Thymus (tissue), 2 donors: ENCODE measurements around the gene ANO7. TPM values are rescaled to one million over a fixed set of nuclear protein-coding genes. Genes with fewer than 3 reads are reported as not detected.

Source experiments
- polyA plus RNA-seq: library from polyadenylated mRNA; stranded (reverse); fragments of 200-250 nt; gene quantifications from one replicate; pipeline ENCODE4 v1.2.3, GENCODE V29; 2013
- total RNA-seq: library from RNA; stranded (reverse); fragments of 120-200 nt; gene quantifications from one replicate; pipeline ENCODE4 v1.2.4, GENCODE V29; 2013
- donor health status: healthy.

The ANO7 gene
- total and polyA plus RNA-seq, 2 donors = 0.09 to 0.41 TPM

Other genes starting within 250 kb of the ANO7 start
- gene SNED1, start 190.1 kb upstream of the ANO7 start, total RNA-seq = 7.1 TPM
- 3.2 TPM for gene SNED1, start 190.1 kb upstream of the ANO7 start, polyA plus RNA-seq
- gene MTERF4, start 86.4 kb upstream of the ANO7 start, total RNA-seq = 34.5 TPM
- 41.7 TPM for gene MTERF4, start 86.4 kb upstream of the ANO7 start, polyA plus RNA-seq
- 42.2 TPM for gene PASK, start 39.2 kb upstream of the ANO7 start, total RNA-seq
- gene PASK, start 39.2 kb upstream of the ANO7 start, polyA plus RNA-seq = 26.9 TPM
- 78.9 TPM for gene PPP1R7, start 38.2 kb upstream of the ANO7 start, total RNA-seq
- 63.7 TPM for gene PPP1R7, start 38.2 kb upstream of the ANO7 start, polyA plus RNA-seq
- 111 TPM for gene HDLBP, start 127.0 kb downstream of the ANO7 start, total RNA-seq
- gene HDLBP, start 127.0 kb downstream of the ANO7 start, polyA plus RNA-seq = 85.1 TPM
- gene SEPTIN2, start 127.2 kb downstream of the ANO7 start, total RNA-seq = 149 TPM
- 189 TPM for gene SEPTIN2, start 127.2 kb downstream of the ANO7 start, polyA plus RNA-seq
- 18.2 TPM for gene FARP2, start 167.6 kb downstream of the ANO7 start, total RNA-seq
- gene FARP2, start 167.6 kb downstream of the ANO7 start, polyA plus RNA-seq = 16.1 TPM